GM23248 (cell line): ENCODE results near the gene KRT39. TPM values are rescaled to one million over a fixed set of nuclear protein-coding genes. Genes with fewer than 3 reads are reported as not detected.

Experiments used
- DNase-seq: peaks from one replicate; pipeline ENCODE4 v3.0.0-alpha.2; 2015
- H2AFZ ChIP-seq: fragments of 200-600 bp; sonication (generic); 2 replicates; pipeline ENCODE4 v1.6.1; 2016; ENCODE audit warnings: antibody characterized with exemption
- H3F3A ChIP-seq: fragments of 200-600 bp; sonication (generic); 2 replicates; pipeline ENCODE4 v1.6.1; 2016; ENCODE audit warnings: mild to moderate bottlenecking, antibody characterized with exemption, mixed run types; ENCODE audit not compliant: insufficient read depth
- H3K27ac ChIP-seq: fragments of 200-600 bp; sonication (generic); 2 replicates; pipeline ENCODE4 v1.5.1; 2016; ENCODE audit warnings: mild to moderate bottlenecking
- H3K27me3 ChIP-seq: fragments of 200-600 bp; sonication (generic); replicated peaks from 2 replicates; pipeline ENCODE4 v1.6.1; 2016; ENCODE audit warnings: mild to moderate bottlenecking; ENCODE audit not compliant: insufficient read depth
- H3K36me3 ChIP-seq: fragments of 200-600 bp; sonication (generic); 2 replicates; pipeline ENCODE4 v1.6.1; 2016; ENCODE audit warnings: low read depth, mild to moderate bottlenecking
- H3K4me1 ChIP-seq: fragments of 200-600 bp; sonication (generic); 2 replicates; pipeline ENCODE4 v1.6.1; 2016; ENCODE audit warnings: mild to moderate bottlenecking; ENCODE audit not compliant: insufficient read depth
- H3K4me2 ChIP-seq: fragments of 200-600 bp; sonication (generic); one replicate; pipeline ENCODE4 v1.6.1; 2016; ENCODE audit warnings: mild to moderate bottlenecking; ENCODE audit not compliant: unreplicated experiment
- H3K4me3 ChIP-seq: fragments of 200-600 bp; sonication (generic); 2 replicates; pipeline ENCODE4 v1.5.1; 2016; ENCODE audit warnings: mild to moderate bottlenecking
- H3K79me2 ChIP-seq: fragments of 200-600 bp; sonication (generic); 2 replicates; pipeline ENCODE4 v1.6.1; 2016; ENCODE audit warnings: mild to moderate bottlenecking; ENCODE audit not compliant: insufficient read depth
- H3K9ac ChIP-seq: fragments of 200-600 bp; sonication (generic); 2 replicates; pipeline ENCODE4 v1.6.1; 2016; ENCODE audit warnings: mild to moderate bottlenecking
- H3K9me2 ChIP-seq: fragments of 200-600 bp; sonication (generic); 2 replicates; pipeline ENCODE4 v1.6.1; 2016; ENCODE audit warnings: mixed run types, mild to moderate bottlenecking, moderate library complexity; ENCODE audit not compliant: insufficient read depth
- H3K9me3 ChIP-seq: fragments of 200-600 bp; sonication (generic); one replicate; pipeline ENCODE4 v1.6.1; 2017; ENCODE audit warnings: low read depth
- H4K20me1 ChIP-seq: fragments of 200-600 bp; sonication (generic); 2 replicates; pipeline ENCODE4 v1.6.0; 2016; ENCODE audit not compliant: insufficient read depth
- EZH2 ChIP-seq: fragments of 200-600 bp; sonication (generic); IDR thresholded peaks from 2 replicates; pipeline ENCODE4 v1.6.1; 2018; ENCODE audit warnings: antibody characterized with exemption, mild to moderate bottlenecking; ENCODE audit not compliant: insufficient read depth, poor library complexity, severe bottlenecking
- EZH2phosphoT487 ChIP-seq: fragments of 200-600 bp; sonication (generic); IDR thresholded peaks from 2 replicates; pipeline ENCODE4 v1.6.1; 2018; ENCODE audit warnings: antibody characterized with exemption, moderate library complexity, mild to moderate bottlenecking, low read depth; ENCODE audit not compliant: insufficient read depth
- WGBS, 2 experiments: methylation state at CpG; one replicate each; pipeline ENCODE4 v1.1.6; 2015 to 2017; ENCODE audit warnings: low lambda C conversion rate in 2 of 2, low coverage in 1 of 2; ENCODE audit errors: missing lambda C conversion rate in 2 of 2; 5-methylcytosine and 5-hydroxymethylcytosine counted together
- in situ Hi-C: fragments of 300-500 bp; cut with MboI; formaldehyde crosslinking; loops from 2 replicates; pipeline ENCODE4 v1.15.0; 2020
- polyA plus RNA-seq: library from polyadenylated mRNA; unstranded; fragments of >200 nt; fragmentation: Nextera tagmentation; extraction: Ambion mirVana; gene quantifications from 2 replicates; pipeline ENCODE4 v1.2.1, GENCODE V29; 2016
- total RNA-seq: library from RNA; depleted of rRNA; stranded (reverse); fragments of >200 nt; shearing (Covaris generic); gene quantifications from 2 replicates; pipeline ENCODE4 v1.2.3, GENCODE V29; 2014

The KRT39 gene
- total and polyA plus RNA-seq, 2 experiments from 2014 or later = not detected

- no peak overlapping the region for H2AFZ ChIP-seq
- WGBS, 2 experiments = 82 to 91% methylated on average over 4 of the region's 4 CpGs
Observed at GRCh38 chr17:40962059-40962561, 4.6 kb downstream of the KRT39 start.

GRCh38 chr17:40961591-40961990 lies 5.2 kb downstream of the KRT39 start:
- DNase-seq = no peak
- no peak overlapping the region for H3K27ac ChIP-seq
- in situ Hi-C loops = no loop called here
- H3K9ac ChIP-seq = no peak overlapping the region
- no peak overlapping the region for H2AFZ ChIP-seq
- no peak overlapping the region for H3K4me2 ChIP-seq
- no peaks in the 10 kb centered on the region for H3K36me3 ChIP-seq
- 17 to 22% methylated on average over 1 of the region's 1 CpG for WGBS, 2 experiments
- no peaks in the 10 kb centered on the region for H3K27me3 ChIP-seq
- no peaks in the 10 kb centered on the region for H4K20me1 ChIP-seq
- no peaks in the 10 kb centered on the region for H3K9me3 ChIP-seq
- no peak overlapping the region for H3K4me3 ChIP-seq
- H3K9me2 ChIP-seq = no peaks in the 10 kb centered on the region
- no peaks in the 10 kb centered on the region for H3K79me2 ChIP-seq
- peaks cover 31% of the 10 kb centered on the region for H3F3A ChIP-seq
- H3K4me1 ChIP-seq = peaks cover 31% of the 10 kb centered on the region
- TF ChIP-seq EZH2phosphoT487 (no peak), EZH2 (no peak)

More at GRCh38 chr17:40962059-40962561, 4.6 kb downstream of the KRT39 start:
- Histone ChIP-seq H3K79me2 (no peaks in the 10 kb centered on the region), H3K36me3 (no peaks in the 10 kb centered on the region), H3K4me2 (no peak overlapping the region), H3K27ac (no peak overlapping the region), H3K4me1 (peaks cover 26% of the 10 kb centered on the region), H3K9ac (no peak overlapping the region), H4K20me1 (no peaks in the 10 kb centered on the region), H3K27me3 (no peaks in the 10 kb centered on the region), H3F3A (peaks cover 27% of the 10 kb centered on the region), H3K4me3 (no peak overlapping the region), H3K9me3 (no peaks in the 10 kb centered on the region), H3K9me2 (no peaks in the 10 kb centered on the region)
- DNase-seq = no peak
- TF ChIP-seq EZH2phosphoT487 (no peak), EZH2 (no peak)
- in situ Hi-C loops = no loop called here

GRCh38 chr17:40960144-40960543 lies 6.6 kb downstream of the KRT39 start:
- H3K4me1 ChIP-seq = peaks cover 44% of the 10 kb centered on the region
- no peak for DNase-seq
- WGBS, 2 experiments = 98% methylated on average over 10 of the region's 10 CpGs
- peaks cover 43% of the 10 kb centered on the region for H3F3A ChIP-seq
- TF ChIP-seq EZH2 (no peak), EZH2phosphoT487 (no peak)
- in situ Hi-C loops = no loop called here
- H2AFZ ChIP-seq = no peak overlapping the region
- no peak overlapping the region for H3K4me2 ChIP-seq
- no peak overlapping the region for H3K9ac ChIP-seq
- no peaks in the 10 kb centered on the region for H3K36me3 ChIP-seq
- no peaks in the 10 kb centered on the region for H3K9me2 ChIP-seq
- H3K79me2 ChIP-seq = no peaks in the 10 kb centered on the region
- no peak overlapping the region for H3K4me3 ChIP-seq
- no peak overlapping the region for H3K27ac ChIP-seq
- H3K9me3 ChIP-seq = no peaks in the 10 kb centered on the region
- H3K27me3 ChIP-seq = no peaks in the 10 kb centered on the region
- no peaks in the 10 kb centered on the region for H4K20me1 ChIP-seq

- Histone ChIP-seq H3K9me2 (no peaks in the 10 kb centered on the region), H2AFZ (no peak overlapping the region), H3K9me3 (no peaks in the 10 kb centered on the region), H4K20me1 (no peaks in the 10 kb centered on the region), H3K79me2 (no peaks in the 10 kb centered on the region), H3F3A (peaks cover 59% of the 10 kb centered on the region), H3K9ac (0 out of 2 replicates have a peak overlapping the region, but pooled peaks have one; percentile 19), H3K27ac (peak overlapping the region; percentile 72), H3K4me2 (peak overlapping the region; percentile 21), H3K36me3 (no peaks in the 10 kb centered on the region), H3K27me3 (no peaks in the 10 kb centered on the region), H3K4me3 (no peak overlapping the region), H3K4me1 (peaks cover 61% of the 10 kb centered on the region)
- no peak for DNase-seq
- WGBS, 2 experiments = 87 to 88% methylated on average over 12 of the region's 12 CpGs
- in situ Hi-C loops = no loop called here
- TF ChIP-seq EZH2 (no peak), EZH2phosphoT487 (no peak)
Observed at GRCh38 chr17:40958086-40958953, 8.4 kb downstream of the KRT39 start.
